Measurements from ENCODE around the gene ZNF827. TPM values are rescaled to one million over a fixed set of nuclear protein-coding genes. Genes with fewer than 3 reads are reported as not detected.
A peak's percentile ranks its signal among the peaks of the same experiment; 100 is the strongest.

ZNF827 gene
- total RNA-seq, 1 donor from 2014 or later: 19.0 TPM

GRCh38 chr4:145884775-145885174, 53.8 kb downstream of the ZNF827 start:
- H3K36me3 ChIP-seq: no peaks in the 10 kb centered on the region
- no peak overlapping the region for H3K27ac ChIP-seq (replicated peaks)
- no peak overlapping the region for H3K4me3 ChIP-seq
- H3K27me3 ChIP-seq (ENCODE audit: low read depth): no peaks in the 10 kb centered on the region
- H3K9me3 ChIP-seq (replicated peaks): no peaks in the 10 kb centered on the region
- TF ChIP-seq, protein P1, sequence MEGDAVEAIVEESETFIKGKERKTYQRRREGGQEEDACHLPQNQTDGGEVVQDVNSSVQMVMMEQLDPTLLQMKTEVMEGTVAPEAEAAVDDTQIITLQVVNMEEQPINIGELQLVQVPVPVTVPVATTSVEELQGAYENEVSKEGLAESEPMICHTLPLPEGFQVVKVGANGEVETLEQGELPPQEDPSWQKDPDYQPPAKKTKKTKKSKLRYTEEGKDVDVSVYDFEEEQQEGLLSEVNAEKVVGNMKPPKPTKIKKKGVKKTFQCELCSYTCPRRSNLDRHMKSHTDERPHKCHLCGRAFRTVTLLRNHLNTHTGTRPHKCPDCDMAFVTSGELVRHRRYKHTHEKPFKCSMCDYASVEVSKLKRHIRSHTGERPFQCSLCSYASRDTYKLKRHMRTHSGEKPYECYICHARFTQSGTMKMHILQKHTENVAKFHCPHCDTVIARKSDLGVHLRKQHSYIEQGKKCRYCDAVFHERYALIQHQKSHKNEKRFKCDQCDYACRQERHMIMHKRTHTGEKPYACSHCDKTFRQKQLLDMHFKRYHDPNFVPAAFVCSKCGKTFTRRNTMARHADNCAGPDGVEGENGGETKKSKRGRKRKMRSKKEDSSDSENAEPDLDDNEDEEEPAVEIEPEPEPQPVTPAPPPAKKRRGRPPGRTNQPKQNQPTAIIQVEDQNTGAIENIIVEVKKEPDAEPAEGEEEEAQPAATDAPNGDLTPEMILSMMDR (IDR thresholded peaks at IDR 0.05; ENCODE audit: borderline replicate concordance): no peak
- intact Hi-C loops (cut with micrococcal nuclease): no loop called here
- no peak for DNase-seq
- H3K4me1 ChIP-seq: peaks cover 66% of the 10 kb centered on the region

- Histone ChIP-seq H3K4me3 (no peak overlapping the region), H3K27ac (replicated peaks) (no peak overlapping the region), H3K27me3 (ENCODE audit: low read depth) (no peaks in the 10 kb centered on the region), H3K36me3 (no peaks in the 10 kb centered on the region), H3K9me3 (replicated peaks) (no peaks in the 10 kb centered on the region), H3K4me1 (peaks cover 76% of the 10 kb centered on the region)
- DNase-seq: no peak
- TF ChIP-seq, protein P1 (IDR thresholded peaks at IDR 0.05; ENCODE audit: borderline replicate concordance): no peak
- intact Hi-C loops (cut with micrococcal nuclease): no loop called here
Observed at GRCh38 chr4:145883101-145883694, 55.4 kb downstream of the ZNF827 start.

DNA sequence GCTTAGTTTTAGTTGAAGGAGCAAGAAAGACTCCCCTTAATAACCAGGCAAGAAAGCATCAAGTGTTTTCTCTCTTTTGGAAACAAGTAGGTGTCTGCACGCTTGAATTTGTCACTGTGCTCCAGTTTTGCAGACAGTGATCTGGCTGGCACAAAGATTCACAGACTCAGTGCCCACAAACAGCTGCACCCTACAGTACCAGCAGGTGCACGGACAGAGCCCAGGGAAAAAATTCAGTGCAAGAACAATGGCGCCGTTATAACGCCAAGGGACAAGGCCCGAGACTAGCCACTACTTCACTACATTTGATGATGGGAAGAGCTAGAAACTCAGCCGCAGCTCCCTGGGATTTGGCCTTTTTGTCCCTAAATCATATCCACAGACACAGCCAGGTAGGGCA, 56.0 kb downstream of the ZNF827 start:
- TF ChIP-seq, protein P1 (IDR thresholded peaks at IDR 0.05; ENCODE audit: borderline replicate concordance): no peak
- Histone ChIP-seq H3K9me3 (replicated peaks) (no peaks in the 10 kb centered on the region), H3K4me3 (no peak overlapping the region), H3K27ac (replicated peaks) (no peak overlapping the region), H3K36me3 (no peaks in the 10 kb centered on the region), H3K27me3 (ENCODE audit: low read depth) (no peaks in the 10 kb centered on the region), H3K4me1 (peaks cover 76% of the 10 kb centered on the region)
- no peak for DNase-seq
- intact Hi-C loops (cut with micrococcal nuclease): no loop called here

DNA sequence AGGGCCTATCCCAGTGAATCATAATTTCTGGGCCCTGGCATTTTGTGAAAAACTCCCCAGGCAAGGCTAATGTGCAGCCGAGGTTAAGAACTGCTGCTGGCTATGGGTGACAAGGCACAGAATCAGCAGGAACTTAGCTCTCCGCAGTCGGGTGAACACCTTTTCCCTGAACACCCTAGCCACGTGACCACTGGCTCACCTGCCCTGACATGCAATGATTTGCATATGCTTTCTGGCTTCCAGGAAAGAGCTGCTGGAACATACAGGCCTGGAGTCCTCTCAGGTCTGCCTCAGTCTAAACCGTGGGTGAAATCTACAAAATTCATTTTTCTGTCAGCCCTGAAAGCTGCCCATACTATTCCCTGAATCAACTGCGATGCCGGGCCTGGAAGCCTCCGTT, 56.6 kb downstream of the ZNF827 start:
- TF ChIP-seq, protein P1 (IDR thresholded peaks at IDR 0.05; ENCODE audit: borderline replicate concordance): no peak
- peak overlapping the region; percentile 35 for H3K27ac ChIP-seq (replicated peaks)
- H3K36me3 ChIP-seq: no peaks in the 10 kb centered on the region
- H3K9me3 ChIP-seq (replicated peaks): no peaks in the 10 kb centered on the region
- H3K27me3 ChIP-seq (ENCODE audit: low read depth): no peaks in the 10 kb centered on the region
- H3K4me1 ChIP-seq: peaks cover 76% of the 10 kb centered on the region
- intact Hi-C loops (cut with micrococcal nuclease): no loop called here
- DNase-seq: no peak
- H3K4me3 ChIP-seq: no peak overlapping the region

DNA sequence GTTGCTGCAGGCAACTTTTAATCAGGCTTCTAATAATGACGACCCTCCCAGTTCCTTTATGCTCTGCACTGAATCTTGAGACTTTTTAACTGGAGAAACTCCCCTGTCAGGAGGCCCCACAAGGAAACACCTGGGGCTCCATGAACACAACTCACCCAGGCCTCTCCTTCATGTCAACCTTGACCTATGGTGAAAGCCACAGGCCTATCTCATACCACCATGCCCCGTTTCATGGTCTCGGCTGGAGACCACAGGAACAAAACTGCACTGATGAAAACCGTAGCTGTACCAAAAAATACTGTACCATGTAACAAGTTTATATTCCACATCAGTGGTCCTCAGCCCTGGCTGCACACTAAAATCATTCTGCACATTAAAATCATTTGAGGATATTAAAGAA, 57.0 kb downstream of the ZNF827 start:
- no peak for DNase-seq
- Histone ChIP-seq H3K36me3 (no peaks in the 10 kb centered on the region), H3K9me3 (replicated peaks) (no peaks in the 10 kb centered on the region), H3K27ac (replicated peaks) (peak overlapping the region; percentile 35), H3K27me3 (ENCODE audit: low read depth) (no peaks in the 10 kb centered on the region), H3K4me1 (peaks cover 76% of the 10 kb centered on the region), H3K4me3 (no peak overlapping the region)
- TF ChIP-seq, protein P1 (IDR thresholded peaks at IDR 0.05; ENCODE audit: borderline replicate concordance): no peak
- intact Hi-C loops (cut with micrococcal nuclease): no loop called here
